ENCODE measurements around the gene MYO15A. TPM values are rescaled to one million over a fixed set of nuclear protein-coding genes. Genes with fewer than 3 reads are reported as not detected.

MYO15A gene
- total RNA-seq, 1 donor: 0.45 TPM

DNA sequence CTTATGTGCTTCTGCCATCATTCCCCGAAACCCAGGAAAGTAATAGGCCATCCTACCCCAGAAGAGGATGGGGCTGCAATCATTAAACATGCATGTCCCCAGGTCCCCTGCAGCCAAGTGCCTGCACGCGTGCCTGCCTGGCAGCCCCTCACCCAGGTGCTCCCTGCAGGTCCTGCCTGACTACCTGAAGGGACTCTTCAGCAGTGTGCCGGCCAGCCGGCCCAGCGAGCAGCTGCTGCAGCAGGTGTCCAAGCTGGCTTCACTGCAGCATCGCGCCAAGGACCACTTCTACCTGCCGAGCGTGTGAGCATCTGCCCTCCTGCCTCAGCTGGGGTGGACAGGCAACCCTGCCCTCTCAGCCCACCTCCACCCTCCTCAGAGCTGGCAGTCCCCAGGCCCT, 58.9 kb downstream of the MYO15A start:
- TF ChIP-seq, protein P1, sequence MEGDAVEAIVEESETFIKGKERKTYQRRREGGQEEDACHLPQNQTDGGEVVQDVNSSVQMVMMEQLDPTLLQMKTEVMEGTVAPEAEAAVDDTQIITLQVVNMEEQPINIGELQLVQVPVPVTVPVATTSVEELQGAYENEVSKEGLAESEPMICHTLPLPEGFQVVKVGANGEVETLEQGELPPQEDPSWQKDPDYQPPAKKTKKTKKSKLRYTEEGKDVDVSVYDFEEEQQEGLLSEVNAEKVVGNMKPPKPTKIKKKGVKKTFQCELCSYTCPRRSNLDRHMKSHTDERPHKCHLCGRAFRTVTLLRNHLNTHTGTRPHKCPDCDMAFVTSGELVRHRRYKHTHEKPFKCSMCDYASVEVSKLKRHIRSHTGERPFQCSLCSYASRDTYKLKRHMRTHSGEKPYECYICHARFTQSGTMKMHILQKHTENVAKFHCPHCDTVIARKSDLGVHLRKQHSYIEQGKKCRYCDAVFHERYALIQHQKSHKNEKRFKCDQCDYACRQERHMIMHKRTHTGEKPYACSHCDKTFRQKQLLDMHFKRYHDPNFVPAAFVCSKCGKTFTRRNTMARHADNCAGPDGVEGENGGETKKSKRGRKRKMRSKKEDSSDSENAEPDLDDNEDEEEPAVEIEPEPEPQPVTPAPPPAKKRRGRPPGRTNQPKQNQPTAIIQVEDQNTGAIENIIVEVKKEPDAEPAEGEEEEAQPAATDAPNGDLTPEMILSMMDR (IDR thresholded peaks at IDR 0.05; ENCODE audit: insufficient read depth, low read length): no peak
- DNase-seq (ENCODE audit: low read depth): no peak
- H3K4me3 ChIP-seq (ENCODE audit: low read depth, low read length): no peak overlapping the region

- DNase-seq (ENCODE audit: low read depth): no peak
- TF ChIP-seq, protein P1 (IDR thresholded peaks at IDR 0.05; ENCODE audit: insufficient read depth, low read length): peak; percentile 2
- H3K4me3 ChIP-seq (ENCODE audit: low read depth, low read length): no peak overlapping the region
Observed at GRCh38 chr17:18172531-18173278, 64.1 kb downstream of the MYO15A start.

- TF ChIP-seq, protein P1 (IDR thresholded peaks at IDR 0.05; ENCODE audit: insufficient read depth, low read length): no peak
- DNase-seq (ENCODE audit: low read depth): no peak
- H3K4me3 ChIP-seq (ENCODE audit: low read depth, low read length): no peak overlapping the region
Observed at GRCh38 chr17:18173740-18174139, 65.2 kb downstream of the MYO15A start.

DNA sequence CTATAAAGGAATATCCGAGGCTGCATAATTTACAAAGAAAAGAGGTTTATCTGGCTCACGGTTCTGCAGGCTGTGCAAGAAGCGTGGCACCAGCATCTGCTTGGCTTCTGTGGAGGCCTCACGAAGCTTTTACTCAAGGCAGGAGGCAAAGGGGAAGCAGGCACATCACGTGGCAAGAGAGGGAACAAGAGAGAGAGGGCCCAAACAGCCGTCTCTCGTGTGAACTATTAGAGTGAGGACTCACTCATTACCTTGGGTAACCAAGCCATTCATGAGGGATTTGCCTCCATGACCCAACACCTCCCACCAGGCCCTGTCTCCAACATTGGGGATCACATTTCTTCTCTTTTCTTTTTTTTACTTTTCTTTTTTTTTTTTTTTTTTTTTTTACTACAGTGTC, 67.6 kb downstream of the MYO15A start:
- H3K4me3 ChIP-seq (ENCODE audit: low read depth, low read length): no peak overlapping the region
- DNase-seq (ENCODE audit: low read depth): no peak
- TF ChIP-seq, protein P1 (IDR thresholded peaks at IDR 0.05; ENCODE audit: insufficient read depth, low read length): no peak

DNA sequence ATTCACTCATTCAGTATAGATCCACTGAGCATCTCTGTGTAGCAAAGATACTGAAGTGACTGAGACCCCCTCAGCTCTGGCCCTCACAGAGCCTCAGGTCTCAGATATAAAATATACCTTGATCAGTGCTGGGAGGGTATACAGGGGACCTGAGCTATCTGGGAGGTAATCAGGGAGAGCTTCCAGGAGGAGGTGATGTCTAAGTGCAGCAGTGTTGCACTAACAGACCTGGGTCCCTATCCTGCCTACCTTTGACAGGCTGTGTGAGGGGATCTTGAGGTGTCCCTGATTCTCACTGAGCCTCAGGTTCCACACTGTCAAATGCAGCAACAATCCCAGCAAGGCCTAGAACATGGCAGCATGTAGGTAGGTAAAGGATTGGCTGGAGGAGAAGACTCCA, 68.6 kb downstream of the MYO15A start:
- no peak overlapping the region for H3K4me3 ChIP-seq (ENCODE audit: low read depth, low read length)
- TF ChIP-seq, protein P1 (IDR thresholded peaks at IDR 0.05; ENCODE audit: insufficient read depth, low read length): no peak
- DNase-seq (ENCODE audit: low read depth): no peak

GRCh38 chr17:18177722-18178121, 69.2 kb downstream of the MYO15A start:
- H3K4me3 ChIP-seq (ENCODE audit: low read depth, low read length): no peak overlapping the region
- TF ChIP-seq, protein P1 (IDR thresholded peaks at IDR 0.05; ENCODE audit: insufficient read depth, low read length): no peak
- DNase-seq (ENCODE audit: low read depth): no peak

GRCh38 chr17:18179196-18179595, 70.6 kb downstream of the MYO15A start:
- TF ChIP-seq, protein P1 (IDR thresholded peaks at IDR 0.05; ENCODE audit: insufficient read depth, low read length): no peak
- H3K4me3 ChIP-seq (ENCODE audit: low read depth, low read length): no peak overlapping the region

More at GRCh38 chr17:18179196-18179595, 70.6 kb downstream of the MYO15A start:
- DNase-seq (ENCODE audit: low read depth): no peak
